ENCODE data around the gene CSF3.

GRCh38 chr17:40004712-40005111 is 10.5 kb upstream of the CSF3 start:
- TF ChIP-seq CTCF (IDR thresholded peaks at IDR 0.05) (no peak), EZH2 (IDR thresholded peaks at IDR 0.05; ENCODE audit: borderline replicate concordance, insufficient read depth, low read depth, low read length, poor library complexity, severe bottlenecking) (no peak)

Data from B cell (primary cell).